Left ventricle myocardium inferior (tissue), 1 donor: ENCODE measurements around the gene C2CD4D. TPM values are rescaled to one million over a fixed set of nuclear protein-coding genes. Genes with fewer than 3 reads are reported as not detected.

Experiments used
- DNase-seq: peaks from one replicate; pipeline ENCODE4 v3.0.0-alpha.2; 2020
- H3K27ac ChIP-seq: fragments of 200-600 bp; replicated peaks from 2 replicates; pipeline ENCODE4 v1.8.0; 2021
- H3K27me3 ChIP-seq: fragments of 200-600 bp; 2 replicates; pipeline ENCODE4 v1.8.0; 2021; ENCODE audit warnings: low read depth
- H3K36me3 ChIP-seq: fragments of 200-600 bp; 2 replicates; pipeline ENCODE4 v1.8.0; 2021
- H3K4me1 ChIP-seq: fragments of 200-600 bp; 2 replicates; pipeline ENCODE4 v1.8.0; 2021
- H3K4me3 ChIP-seq: fragments of 200-600 bp; 2 replicates; pipeline ENCODE4 v1.8.0; 2021; ENCODE audit warnings: mild to moderate bottlenecking, moderate library complexity
- H3K9me3 ChIP-seq: fragments of 200-600 bp; replicated peaks from 2 replicates; pipeline ENCODE4 v1.8.0; 2021
- intact Hi-C: fragments of 100-400 bp; cut with micrococcal nuclease; formaldehyde crosslinking; loops from one replicate; pipeline ENCODE4 v1.11.0; 2022
- total RNA-seq: library from RNA; stranded (reverse); fragmentation: NEBNext Ultra II Directional; extraction: Animal tissue kit (Norgen Biotek cat#: 25700); gene quantifications from one replicate; pipeline ENCODE4 v1.2.1, GENCODE V29; 2021
- TF ChIP-seq, protein P1 (sequence below): fragments of 200-600 bp; IDR thresholded peaks from 2 replicates; pipeline ENCODE4 v1.8.0; 2021; ENCODE audit warnings: antibody characterized with exemption, mild to moderate bottlenecking, borderline replicate concordance
- donor health status: DM: no; HTN: yes; CAD: no; lungs with severe emphysema.

Gene C2CD4D
- total RNA-seq, 1 donor from 2014 or later, result not detected

DNA sequence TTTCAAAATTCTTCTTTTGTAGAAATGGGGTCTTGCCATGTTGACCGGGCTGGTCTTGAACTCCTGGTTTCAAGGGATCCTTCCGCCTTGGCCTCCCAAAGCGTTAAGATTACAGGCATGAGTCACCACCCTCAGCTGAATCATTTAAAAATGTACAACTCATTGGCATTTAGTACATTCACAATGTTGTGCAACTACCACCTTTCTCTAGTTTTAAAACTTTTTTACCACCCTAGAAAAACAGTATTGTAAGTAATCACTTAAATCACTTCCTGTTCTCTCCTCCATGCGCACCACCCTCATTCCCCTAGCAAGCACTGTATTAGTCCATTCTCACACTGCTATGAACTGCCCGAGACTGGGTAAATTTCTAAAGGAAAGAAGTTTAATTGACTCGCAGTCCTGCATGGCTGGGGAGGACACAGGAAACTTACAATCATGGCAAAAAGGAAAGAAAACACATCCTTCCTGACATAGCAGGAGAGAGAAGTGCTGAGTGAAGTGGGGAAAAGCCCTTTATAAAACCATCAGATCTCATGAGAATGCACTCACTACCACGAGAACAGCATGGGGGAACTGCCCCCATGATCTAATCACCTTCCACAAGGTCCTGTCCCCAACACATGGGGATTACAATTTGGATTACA is 28.3 kb upstream of the C2CD4D start:
- no peaks in the 10 kb centered on the region for H3K36me3 ChIP-seq
- TF ChIP-seq, protein P1, sequence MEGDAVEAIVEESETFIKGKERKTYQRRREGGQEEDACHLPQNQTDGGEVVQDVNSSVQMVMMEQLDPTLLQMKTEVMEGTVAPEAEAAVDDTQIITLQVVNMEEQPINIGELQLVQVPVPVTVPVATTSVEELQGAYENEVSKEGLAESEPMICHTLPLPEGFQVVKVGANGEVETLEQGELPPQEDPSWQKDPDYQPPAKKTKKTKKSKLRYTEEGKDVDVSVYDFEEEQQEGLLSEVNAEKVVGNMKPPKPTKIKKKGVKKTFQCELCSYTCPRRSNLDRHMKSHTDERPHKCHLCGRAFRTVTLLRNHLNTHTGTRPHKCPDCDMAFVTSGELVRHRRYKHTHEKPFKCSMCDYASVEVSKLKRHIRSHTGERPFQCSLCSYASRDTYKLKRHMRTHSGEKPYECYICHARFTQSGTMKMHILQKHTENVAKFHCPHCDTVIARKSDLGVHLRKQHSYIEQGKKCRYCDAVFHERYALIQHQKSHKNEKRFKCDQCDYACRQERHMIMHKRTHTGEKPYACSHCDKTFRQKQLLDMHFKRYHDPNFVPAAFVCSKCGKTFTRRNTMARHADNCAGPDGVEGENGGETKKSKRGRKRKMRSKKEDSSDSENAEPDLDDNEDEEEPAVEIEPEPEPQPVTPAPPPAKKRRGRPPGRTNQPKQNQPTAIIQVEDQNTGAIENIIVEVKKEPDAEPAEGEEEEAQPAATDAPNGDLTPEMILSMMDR, result no peak
- intact Hi-C loops, result no loop called here
- peaks cover 8% of the 10 kb centered on the region for H3K4me1 ChIP-seq
- no peak overlapping the region for H3K4me3 ChIP-seq
- H3K27me3 ChIP-seq, result no peaks in the 10 kb centered on the region
- no peak for DNase-seq
- no peaks in the 10 kb centered on the region for H3K9me3 ChIP-seq
- no peak overlapping the region for H3K27ac ChIP-seq

DNA sequence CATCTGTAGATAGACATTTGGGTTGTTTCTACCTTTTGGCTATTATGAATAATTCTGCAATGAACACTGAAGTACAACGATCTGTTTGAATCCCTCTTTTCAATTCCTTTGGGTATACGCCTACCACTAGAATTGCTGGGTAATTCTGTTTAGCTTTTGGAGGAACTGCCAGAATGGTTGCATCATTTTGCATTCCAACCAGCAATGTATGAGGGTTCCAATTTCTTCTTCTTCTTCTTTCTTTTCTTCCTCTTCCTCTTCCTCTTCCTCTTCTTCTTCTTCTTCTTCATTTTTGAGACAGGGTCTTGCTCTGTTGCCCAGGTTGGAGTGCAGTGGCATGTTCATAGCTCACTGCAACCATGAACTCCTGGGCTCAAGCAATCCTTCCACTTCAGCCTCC is 27.7 kb upstream of the C2CD4D start:
- intact Hi-C loops, result no loop called here
- H3K27ac ChIP-seq, result no peak overlapping the region
- H3K27me3 ChIP-seq, result no peaks in the 10 kb centered on the region
- TF ChIP-seq, protein P1, result no peak
- no peak for DNase-seq
- no peak overlapping the region for H3K4me3 ChIP-seq
- no peaks in the 10 kb centered on the region for H3K36me3 ChIP-seq
- no peaks in the 10 kb centered on the region for H3K9me3 ChIP-seq
- peaks cover 8% of the 10 kb centered on the region for H3K4me1 ChIP-seq

DNA sequence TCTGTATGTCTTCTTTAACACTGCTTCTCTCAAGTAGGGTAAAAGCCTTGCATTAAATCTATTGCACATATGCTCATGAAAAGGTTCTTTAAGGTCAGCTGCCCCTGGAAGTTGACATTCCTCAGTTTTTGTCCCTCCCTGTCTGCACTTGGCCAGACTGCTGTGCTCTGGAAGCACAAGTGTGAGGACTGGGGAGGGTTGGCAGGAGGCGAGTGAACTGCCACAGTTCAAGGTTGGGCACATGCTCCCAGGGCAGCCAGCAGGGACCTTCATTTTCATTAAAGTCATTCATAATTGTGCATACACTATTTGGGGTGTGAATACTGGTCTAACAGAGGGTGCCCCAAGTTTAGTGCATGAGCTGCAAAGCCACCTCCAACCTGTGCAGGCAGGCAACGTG is 24.8 kb upstream of the C2CD4D start:
- TF ChIP-seq, protein P1, result no peak
- no peaks in the 10 kb centered on the region for H3K27me3 ChIP-seq
- no peaks in the 10 kb centered on the region for H3K36me3 ChIP-seq
- H3K4me3 ChIP-seq, result no peak overlapping the region
- H3K9me3 ChIP-seq, result no peaks in the 10 kb centered on the region
- H3K27ac ChIP-seq, result no peak overlapping the region
- H3K4me1 ChIP-seq, result peaks cover 8% of the 10 kb centered on the region
- intact Hi-C loops, result no loop called here
- DNase-seq, result no peak

DNA sequence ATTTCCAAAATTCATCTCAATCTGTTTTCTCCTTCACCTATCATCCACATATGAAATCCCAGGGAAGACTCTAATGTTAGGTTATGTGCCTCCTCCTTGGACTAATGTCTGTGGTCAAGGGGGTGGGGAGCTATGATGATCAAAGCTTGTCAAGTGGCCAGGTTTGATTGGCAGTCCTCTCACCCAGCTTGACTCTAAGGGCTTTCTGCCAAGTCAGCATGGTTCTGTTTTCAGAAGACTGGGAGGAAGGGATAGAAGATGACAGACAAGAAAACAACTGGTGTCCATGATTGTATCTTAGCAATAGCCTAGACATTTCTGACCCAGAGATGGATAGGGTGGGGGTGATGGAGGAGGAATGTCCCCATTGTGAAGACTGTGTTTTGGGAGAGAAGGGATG is 23.0 kb upstream of the C2CD4D start:
- intact Hi-C loops, result no loop called here
- Histone ChIP-seq H3K36me3 (no peaks in the 10 kb centered on the region), H3K27ac (no peak overlapping the region), H3K4me3 (no peak overlapping the region), H3K9me3 (no peaks in the 10 kb centered on the region), H3K27me3 (no peaks in the 10 kb centered on the region), H3K4me1 (peaks cover 8% of the 10 kb centered on the region)
- no peak for DNase-seq
- TF ChIP-seq, protein P1, result no peak

DNA sequence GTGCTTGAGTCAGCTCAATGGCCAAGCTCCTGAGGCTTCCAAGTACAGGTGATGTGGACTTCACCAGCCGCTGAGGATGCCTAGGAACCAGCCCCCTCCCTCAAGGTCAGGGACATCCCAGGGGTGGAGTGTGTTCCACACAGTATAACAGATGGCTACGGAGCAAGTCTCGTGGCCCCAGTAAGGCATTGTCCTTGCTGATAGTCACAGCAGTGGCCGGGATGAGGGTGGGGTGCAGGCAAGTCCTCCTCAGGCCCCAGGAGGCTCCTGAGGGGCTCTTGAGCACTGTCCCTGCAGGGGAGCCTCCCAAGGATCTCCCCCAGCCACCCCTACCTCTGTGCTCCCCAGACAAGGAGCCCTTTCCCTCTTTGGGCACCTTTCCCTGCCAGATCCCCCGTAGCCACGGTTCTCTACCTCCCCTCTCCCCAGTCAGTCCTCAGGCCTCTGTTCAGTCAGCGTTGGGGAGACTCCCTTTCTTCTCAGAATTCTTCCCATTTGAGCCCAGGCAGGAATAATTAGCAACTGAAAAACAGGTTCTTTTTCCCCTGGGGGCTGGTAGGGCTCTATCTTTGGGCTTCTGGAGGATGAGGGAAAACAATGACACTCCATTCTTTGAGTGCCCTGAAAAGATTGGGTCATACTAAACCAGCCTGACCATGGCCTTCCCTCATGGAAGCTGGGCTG is 21.0 kb upstream of the C2CD4D start:
- intact Hi-C loops, result no loop called here
- Histone ChIP-seq H3K36me3 (no peaks in the 10 kb centered on the region), H3K9me3 (no peaks in the 10 kb centered on the region), H3K4me3 (no peak overlapping the region), H3K27me3 (no peaks in the 10 kb centered on the region), H3K27ac (no peak overlapping the region), H3K4me1 (peaks cover 12% of the 10 kb centered on the region)
- no peak for DNase-seq
- TF ChIP-seq, protein P1, result no peak
